ENCODE data around the gene IL17C. TPM values are rescaled to one million over a fixed set of nuclear protein-coding genes. Genes with fewer than 3 reads are reported as not detected.

IL17C gene
- total RNA-seq, 1 donor from 2014 or later: not detected

- H3K4me3 Mint-ChIP-seq (ENCODE audit: unreplicated experiment): no peak overlapping the region
These were observed 7.1 kb downstream of the IL17C start for GRCh38 chr16:88645455-88645854.

GRCh38 chr16:88645941-88646340 is 7.6 kb downstream of the IL17C start:
- DNase-seq (ENCODE audit: extremely low spot score, unreplicated experiment): no peak
- no peak for TF ChIP-seq CTCF (IDR thresholded peaks at IDR 0.05)
- H3K36me3 Mint-ChIP-seq (ENCODE audit: unreplicated experiment): no peaks in the 10 kb centered on the region
- H3K4me1 Mint-ChIP-seq (ENCODE audit: unreplicated experiment): peaks cover 9% of the 10 kb centered on the region
- H3K27me3 Mint-ChIP-seq (ENCODE audit: unreplicated experiment): no peaks in the 10 kb centered on the region
- H3K9me3 Mint-ChIP-seq (ENCODE audit: unreplicated experiment): no peaks in the 10 kb centered on the region
- H3K4me3 Mint-ChIP-seq (ENCODE audit: unreplicated experiment): no peak overlapping the region
- H3K27ac Mint-ChIP-seq (ENCODE audit: unreplicated experiment): no peak overlapping the region

More at GRCh38 chr16:88645455-88645854, 7.1 kb downstream of the IL17C start:
- Mint-ChIP-seq H3K36me3 (ENCODE audit: unreplicated experiment) (no peaks in the 10 kb centered on the region), H3K4me1 (ENCODE audit: unreplicated experiment) (peaks cover 9% of the 10 kb centered on the region), H3K27ac (ENCODE audit: unreplicated experiment) (no peak overlapping the region), H3K9me3 (ENCODE audit: unreplicated experiment) (no peaks in the 10 kb centered on the region), H3K27me3 (ENCODE audit: unreplicated experiment) (peaks cover 1% of the 10 kb centered on the region)
- no peak for TF ChIP-seq CTCF (IDR thresholded peaks at IDR 0.05)
- no peak for DNase-seq (ENCODE audit: extremely low spot score, unreplicated experiment)

- Mint-ChIP-seq H3K27ac (ENCODE audit: unreplicated experiment) (no peak overlapping the region), H3K4me3 (ENCODE audit: unreplicated experiment) (no peak overlapping the region), H3K9me3 (ENCODE audit: unreplicated experiment) (no peaks in the 10 kb centered on the region), H3K36me3 (ENCODE audit: unreplicated experiment) (no peaks in the 10 kb centered on the region), H3K4me1 (ENCODE audit: unreplicated experiment) (peaks cover 14% of the 10 kb centered on the region), H3K27me3 (ENCODE audit: unreplicated experiment) (no peaks in the 10 kb centered on the region)
- DNase-seq (ENCODE audit: extremely low spot score, unreplicated experiment): no peak
- no peak for TF ChIP-seq CTCF (IDR thresholded peaks at IDR 0.05)
These were observed 8.1 kb downstream of the IL17C start for GRCh38 chr16:88646345-88647034.

- H3K27me3 Mint-ChIP-seq (ENCODE audit: unreplicated experiment): no peaks in the 10 kb centered on the region
- peaks cover 15% of the 10 kb centered on the region for H3K4me1 Mint-ChIP-seq (ENCODE audit: unreplicated experiment)
- no peaks in the 10 kb centered on the region for H3K9me3 Mint-ChIP-seq (ENCODE audit: unreplicated experiment)
- H3K27ac Mint-ChIP-seq (ENCODE audit: unreplicated experiment): no peak overlapping the region
- no peak overlapping the region for H3K4me3 Mint-ChIP-seq (ENCODE audit: unreplicated experiment)
- TF ChIP-seq CTCF (IDR thresholded peaks at IDR 0.05): no peak
- no peaks in the 10 kb centered on the region for H3K36me3 Mint-ChIP-seq (ENCODE audit: unreplicated experiment)
- no peak for DNase-seq (ENCODE audit: extremely low spot score, unreplicated experiment)
These were observed 9.1 kb downstream of the IL17C start for GRCh38 chr16:88647178-88648070.

All from osteocyte (in vitro differentiated cells).